ENCODE results near the gene FANK1. TPM values are rescaled to one million over a fixed set of nuclear protein-coding genes. Genes with fewer than 3 reads are reported as not detected.
"Not testable (repeated sequence)": the region's sequence is repeated elsewhere in the genome, so short reads cannot be mapped to it uniquely, and the experiment has no call there.

FANK1 gene
- polyA plus RNA-seq, 3 donors, result 0.20 TPM; not detected in 2

GRCh38 chr10:125911145-125911544, 14.8 kb downstream of the FANK1 start:
- H3K4me1 Mint-ChIP-seq, result no peaks in the 10 kb centered on the region
- Histone ChIP-seq H3K36me3 (replicated peaks in 1 of 2; ENCODE audit: control insufficient read depth in 1 of 2, insufficient read depth in 2 of 2, low read length in 2 of 2) (no peaks in the 10 kb centered on the region), H3K9ac (ENCODE audit: insufficient read depth, low read length, poor library complexity, severe bottlenecking) (no peak overlapping the region), H3K79me2 (ENCODE audit: insufficient read depth, low read length) (no peaks in the 10 kb centered on the region), H4K20me1 (ENCODE audit: insufficient read depth, low read length) (no peaks in the 10 kb centered on the region), H3K4me3 (replicated peaks in 1 of 3; ENCODE audit: low read depth in 2 of 3, low read length in 3 of 3) (no peak overlapping the region), H2AFZ (ENCODE audit: insufficient read depth, low read depth, low read length, poor library complexity, severe bottlenecking) (no peak overlapping the region), H3K27me3 (ENCODE audit: control insufficient read depth in 2 of 2, insufficient read depth in 2 of 2, low read length in 2 of 2) (no peaks in the 10 kb centered on the region), H3K27ac (ENCODE audit: low read depth in 1 of 2, low read length in 2 of 2) (no peak overlapping the region), H3K4me1 (ENCODE audit: control insufficient read depth in 1 of 2, insufficient read depth in 2 of 2, low read length in 2 of 2) (no peaks in the 10 kb centered on the region), H3K9me3 (replicated peaks in 1 of 2; ENCODE audit: control insufficient read depth in 1 of 2, insufficient read depth in 1 of 2, low read length in 2 of 2) (peaks cover 0 to 2% of the 10 kb centered on the region in 2 donors), H3K4me2 (replicated peaks; ENCODE audit: extremely low read depth, low read length, poor library complexity, severe bottlenecking) (no peak overlapping the region)
- H3K27ac Mint-ChIP-seq, result no peak overlapping the region
- DNase-seq, result no peak
- peaks cover 0 to 3% (median 0%) of the 10 kb centered on the region in 7 donors for H3K9me3 Mint-ChIP-seq
- WGBS (ENCODE audit: insufficient coverage), result 100% methylated on average over 4 of the region's 10 CpGs
- H3K27me3 Mint-ChIP-seq (ENCODE audit: low read depth in 3 of 3), result no peaks in the 10 kb centered on the region
- TF ChIP-seq CTCF (IDR thresholded peaks at IDR 0.05), result no peak
- H3K4me3 Mint-ChIP-seq, result no peak overlapping the region
- no peaks in the 10 kb centered on the region for H3K36me3 Mint-ChIP-seq
- intact Hi-C loops (cut with micrococcal nuclease), result no loop called here

GRCh38 chr10:125911990-125912389, 15.6 kb downstream of the FANK1 start:
- no peak for DNase-seq
- TF ChIP-seq CTCF (IDR thresholded peaks at IDR 0.05), result no peak
- no CpG with 5 or more reads among the region's 4 CpGs for WGBS (ENCODE audit: insufficient coverage)
- Histone ChIP-seq H3K4me3 (replicated peaks in 1 of 3; ENCODE audit: low read depth in 2 of 3, low read length in 3 of 3) (no peak overlapping the region), H3K9me3 (replicated peaks in 1 of 2; ENCODE audit: control insufficient read depth in 1 of 2, insufficient read depth in 1 of 2, low read length in 2 of 2) (peaks cover 0 to 2% of the 10 kb centered on the region in 2 donors), H3K27me3 (ENCODE audit: control insufficient read depth in 2 of 2, insufficient read depth in 2 of 2, low read length in 2 of 2) (no peaks in the 10 kb centered on the region), H3K4me2 (replicated peaks; ENCODE audit: extremely low read depth, low read length, poor library complexity, severe bottlenecking) (no peak overlapping the region), H2AFZ (ENCODE audit: insufficient read depth, low read depth, low read length, poor library complexity, severe bottlenecking) (no peak overlapping the region), H3K79me2 (ENCODE audit: insufficient read depth, low read length) (no peaks in the 10 kb centered on the region), H3K27ac (ENCODE audit: low read depth in 1 of 2, low read length in 2 of 2) (no peak overlapping the region), H3K4me1 (ENCODE audit: control insufficient read depth in 1 of 2, insufficient read depth in 2 of 2, low read length in 2 of 2) (no peaks in the 10 kb centered on the region), H3K9ac (ENCODE audit: insufficient read depth, low read length, poor library complexity, severe bottlenecking) (no peak overlapping the region), H4K20me1 (ENCODE audit: insufficient read depth, low read length) (no peaks in the 10 kb centered on the region), H3K36me3 (replicated peaks in 1 of 2; ENCODE audit: control insufficient read depth in 1 of 2, insufficient read depth in 2 of 2, low read length in 2 of 2) (no peaks in the 10 kb centered on the region)
- intact Hi-C loops (cut with micrococcal nuclease), result no loop called here
- H3K27me3 Mint-ChIP-seq (ENCODE audit: low read depth in 3 of 3), result no peaks in the 10 kb centered on the region
- peaks cover 0 to 3% (median 0%) of the 10 kb centered on the region in 7 donors for H3K9me3 Mint-ChIP-seq
- no peak overlapping the region for H3K27ac Mint-ChIP-seq
- H3K4me3 Mint-ChIP-seq, result no peak overlapping the region
- H3K36me3 Mint-ChIP-seq, result no peaks in the 10 kb centered on the region
- no peaks in the 10 kb centered on the region for H3K4me1 Mint-ChIP-seq

GRCh38 chr10:125913277-125913676, 16.9 kb downstream of the FANK1 start:
- H3K27me3 ChIP-seq (ENCODE audit: control insufficient read depth in 2 of 2, insufficient read depth in 2 of 2, low read length in 2 of 2); H2AFZ ChIP-seq (ENCODE audit: insufficient read depth, low read depth, low read length, poor library complexity, severe bottlenecking); H3K4me1 Mint-ChIP-seq; H3K9ac ChIP-seq (ENCODE audit: insufficient read depth, low read length, poor library complexity, severe bottlenecking); H3K4me1 ChIP-seq (ENCODE audit: control insufficient read depth in 1 of 2, insufficient read depth in 2 of 2, low read length in 2 of 2); H3K4me3 Mint-ChIP-seq; intact Hi-C loops (cut with micrococcal nuclease); H3K9me3 Mint-ChIP-seq; H3K4me2 ChIP-seq (replicated peaks; ENCODE audit: extremely low read depth, low read length, poor library complexity, severe bottlenecking); H3K27ac Mint-ChIP-seq; DNase-seq; H3K36me3 ChIP-seq (replicated peaks in 1 of 2; ENCODE audit: control insufficient read depth in 1 of 2, insufficient read depth in 2 of 2, low read length in 2 of 2); H3K36me3 Mint-ChIP-seq; H3K27me3 Mint-ChIP-seq (ENCODE audit: low read depth in 3 of 3); H3K9me3 ChIP-seq (replicated peaks in 1 of 2; ENCODE audit: control insufficient read depth in 1 of 2, insufficient read depth in 1 of 2, low read length in 2 of 2); H3K79me2 ChIP-seq (ENCODE audit: insufficient read depth, low read length); H3K4me3 ChIP-seq (replicated peaks in 1 of 3; ENCODE audit: low read depth in 2 of 3, low read length in 3 of 3); H4K20me1 ChIP-seq (ENCODE audit: insufficient read depth, low read length); H3K27ac ChIP-seq (ENCODE audit: low read depth in 1 of 2, low read length in 2 of 2): not testable (repeated sequence)
- 93% methylated on average over 4 of the region's 6 CpGs for WGBS (ENCODE audit: insufficient coverage)

All from CD14-positive monocyte (primary cell).